Measurements from ENCODE around the gene TCERG1L.

The TCERG1L gene

GRCh38 chr10:131146790-131147189, 164.7 kb downstream of the TCERG1L start:
- DNase-seq: no peak
- Histone ChIP-seq H3K4me3 (no peak overlapping the region), H3K9me3 (peaks cover 0 to 14% (median 0%) of the 10 kb centered on the region in 3 donors), H3K36me3 (no peaks in the 10 kb centered on the region), H3K4me1 (no peaks in the 10 kb centered on the region), H3K27me3 (peaks cover 0 to 8% of the 10 kb centered on the region in 2 donors), H3K27ac (no peak overlapping the region)
- intact Hi-C loops (cut with DNase I; ENCODE audit: low total_unique reads): no loop called here
- TF ChIP-seq CTCF (IDR thresholded peaks at IDR 0.05): no peak

GRCh38 chr10:131145756-131146155, 165.8 kb downstream of the TCERG1L start:
- no peak for TF ChIP-seq CTCF (IDR thresholded peaks at IDR 0.05)
- Histone ChIP-seq H3K27ac (no peak overlapping the region), H3K4me1 (no peaks in the 10 kb centered on the region), H3K4me3 (no peak overlapping the region), H3K9me3 (peaks cover 0 to 7% (median 0%) of the 10 kb centered on the region in 3 donors), H3K36me3 (no peaks in the 10 kb centered on the region), H3K27me3 (peaks cover 0 to 8% of the 10 kb centered on the region in 2 donors)
- intact Hi-C loops (cut with DNase I; ENCODE audit: low total_unique reads): no loop called here
- DNase-seq: no peak

DNA sequence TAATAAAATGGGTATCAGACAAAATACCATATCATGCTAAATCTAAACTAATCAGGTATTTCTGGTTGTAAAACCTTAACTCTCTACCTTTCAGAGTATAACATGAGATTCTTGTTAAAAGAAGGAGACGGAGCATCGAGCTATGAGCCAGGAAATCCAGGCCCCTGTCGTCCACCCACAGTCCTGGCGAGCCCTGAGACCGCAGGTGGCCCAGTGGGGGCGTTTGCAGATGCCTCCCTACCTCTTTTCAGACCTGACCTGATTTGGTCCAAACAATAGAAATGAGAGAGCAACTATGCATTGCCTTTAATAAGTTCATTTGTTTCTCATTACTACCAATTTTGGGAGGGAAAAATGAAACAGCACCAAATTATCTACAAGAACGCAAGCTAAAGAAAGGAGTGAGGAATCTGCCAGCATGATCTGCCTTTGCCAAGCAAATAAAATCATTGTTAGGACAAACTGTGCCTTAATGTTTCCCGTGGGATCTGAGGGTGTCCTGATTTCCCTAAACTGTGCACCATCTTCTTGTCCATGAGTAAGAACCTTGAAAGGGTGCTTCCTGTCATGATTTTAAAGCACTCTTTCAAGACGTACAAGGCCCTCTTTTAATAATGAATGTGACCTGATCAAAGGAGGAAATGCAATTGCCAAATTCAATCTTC, 166.7 kb downstream of the TCERG1L start:
- TF ChIP-seq CTCF (IDR thresholded peaks at IDR 0.05): no peak
- H3K4me3 ChIP-seq: no peak overlapping the region
- DNase-seq: no peak
- peaks cover 0 to 8% of the 10 kb centered on the region in 2 donors for H3K27me3 ChIP-seq
- H3K9me3 ChIP-seq: no peaks in the 10 kb centered on the region
- H3K27ac ChIP-seq: no peak overlapping the region
- H3K36me3 ChIP-seq: no peaks in the 10 kb centered on the region
- H3K4me1 ChIP-seq: no peaks in the 10 kb centered on the region
- intact Hi-C loops (cut with DNase I; ENCODE audit: low total_unique reads): no loop called here

GRCh38 chr10:131144196-131144595, 167.3 kb downstream of the TCERG1L start:
- Histone ChIP-seq H3K27ac (no peak overlapping the region), H3K36me3 (no peaks in the 10 kb centered on the region), H3K4me1 (no peaks in the 10 kb centered on the region), H3K9me3 (no peaks in the 10 kb centered on the region), H3K27me3 (peaks cover 0 to 8% of the 10 kb centered on the region in 2 donors), H3K4me3 (no peak overlapping the region)
- DNase-seq: no peak
- intact Hi-C loops (cut with DNase I; ENCODE audit: low total_unique reads): no loop called here
- TF ChIP-seq CTCF (IDR thresholded peaks at IDR 0.05): no peak

GRCh38 chr10:131143425-131144165, 167.9 kb downstream of the TCERG1L start:
- Histone ChIP-seq H3K36me3 (no peaks in the 10 kb centered on the region), H3K4me1 (no peaks in the 10 kb centered on the region), H3K9me3 (no peaks in the 10 kb centered on the region), H3K27me3 (peaks cover 0 to 8% of the 10 kb centered on the region in 2 donors), H3K4me3 (no peak overlapping the region), H3K27ac (no peak overlapping the region)
- TF ChIP-seq CTCF (IDR thresholded peaks at IDR 0.05): no peak
- intact Hi-C loops (cut with DNase I; ENCODE audit: low total_unique reads): no loop called here
- DNase-seq: no peak
